Subcutaneous abdominal adipose tissue (tissue), 5 donors: ENCODE data around the gene PARVG.

ENCODE experiments used
- H3K27ac ChIP-seq: one replicate; pipeline ENCODE4 v1.7.0; 2013; ENCODE audit warnings: low read depth, mild to moderate bottlenecking, inconsistent platforms, low read length, moderate library complexity
- H3K27me3 ChIP-seq, 5 donors: one replicate each; pipeline ENCODE4 v1.7.0; 2013; ENCODE audit warnings: low read length in 5 of 5, inconsistent platforms in 1 of 5; ENCODE audit not compliant: control insufficient read depth in 5 of 5, insufficient read depth in 4 of 5
- H3K36me3 ChIP-seq, 5 donors: one replicate each; pipeline ENCODE4 v1.7.0; 2013; ENCODE audit warnings: low read length in 5 of 5; ENCODE audit not compliant: control insufficient read depth in 5 of 5, insufficient read depth in 5 of 5
- H3K4me1 ChIP-seq, 5 donors: one replicate each; pipeline ENCODE4 v1.7.0; 2013; ENCODE audit warnings: low read length in 5 of 5, mild to moderate bottlenecking in 3 of 5, moderate library complexity in 1 of 5; ENCODE audit not compliant: control insufficient read depth in 5 of 5, insufficient read depth in 5 of 5
- H3K4me3 ChIP-seq, 5 donors: one replicate each; pipeline ENCODE4 v1.7.0; 2013; ENCODE audit warnings: low read length in 5 of 5, low read depth in 1 of 5
- H3K9ac ChIP-seq, 5 donors: one replicate each; pipeline ENCODE4 v1.7.0; 2013; ENCODE audit warnings: low read length in 5 of 5, mild to moderate bottlenecking in 4 of 5, moderate library complexity in 3 of 5
- H3K9me3 ChIP-seq, 5 donors: one replicate each; pipeline ENCODE4 v1.7.0; 2013; ENCODE audit warnings: low read length in 5 of 5; ENCODE audit not compliant: control insufficient read depth in 5 of 5
- donor health status: healthy.
- donor health status: healthy.
- donor health status: healthy.
- donor health status: healthy.
- donor health status: healthy.

Gene PARVG

GRCh38 chr22:44191036-44191454, 10.3 kb downstream of the PARVG start:
- no peaks in the 10 kb centered on the region for H3K9me3 ChIP-seq
- no peak overlapping the region for H3K27ac ChIP-seq
- peaks cover 0 to 2% (median 0%) of the 10 kb centered on the region in 5 donors for H3K36me3 ChIP-seq
- peaks cover 3 to 17% (median 9%) of the 10 kb centered on the region in 5 donors for H3K27me3 ChIP-seq
- H3K9ac ChIP-seq: no peak overlapping the region
- H3K4me3 ChIP-seq: no peak overlapping the region
- peaks cover 0 to 2% (median 0%) of the 10 kb centered on the region in 5 donors for H3K4me1 ChIP-seq

DNA sequence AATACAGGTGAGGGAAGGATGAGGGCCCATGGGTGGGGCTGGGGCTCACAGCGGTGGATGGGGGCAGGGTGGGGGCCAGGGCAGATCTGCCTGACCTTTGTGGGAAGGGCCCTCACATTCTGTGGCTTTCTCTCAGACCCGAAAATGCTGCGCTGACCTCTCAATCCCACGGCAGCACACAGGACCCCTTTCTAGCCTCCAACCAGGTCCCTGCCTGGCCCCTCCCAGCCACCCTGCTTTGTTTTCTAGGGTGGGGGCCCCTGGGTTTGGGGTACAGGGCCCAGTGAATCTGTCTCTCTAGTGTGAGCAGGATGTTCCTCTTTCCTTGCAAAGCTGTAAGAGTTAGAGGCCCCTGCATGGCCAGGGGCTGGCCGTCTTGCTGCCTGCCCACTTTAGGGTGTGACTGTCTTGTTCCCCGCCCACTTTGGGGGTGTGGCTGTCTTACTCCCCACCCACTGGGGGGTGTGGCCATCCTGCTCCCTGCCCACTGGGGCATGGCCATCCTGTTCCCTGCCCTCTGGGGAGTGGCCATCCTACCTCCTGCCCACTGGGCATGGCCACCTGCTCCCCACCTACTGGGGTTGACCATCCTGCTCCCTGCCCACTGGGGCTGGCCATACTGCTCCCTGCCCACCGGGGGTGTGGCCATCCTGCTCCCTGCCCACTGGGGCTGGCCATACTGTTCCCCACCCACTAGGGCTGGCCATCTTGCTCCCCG, 11.5 kb downstream of the PARVG start:
- Histone ChIP-seq H3K27ac (no peak overlapping the region), H3K27me3 (peaks cover 5 to 19% (median 12%) of the 10 kb centered on the region in 5 donors), H3K4me3 (no peak overlapping the region), H3K9ac (no peak overlapping the region), H3K9me3 (no peaks in the 10 kb centered on the region), H3K36me3 (peaks cover 0 to 2% (median 0%) of the 10 kb centered on the region in 5 donors), H3K4me1 (peaks cover 0 to 2% (median 0%) of the 10 kb centered on the region in 5 donors)

DNA sequence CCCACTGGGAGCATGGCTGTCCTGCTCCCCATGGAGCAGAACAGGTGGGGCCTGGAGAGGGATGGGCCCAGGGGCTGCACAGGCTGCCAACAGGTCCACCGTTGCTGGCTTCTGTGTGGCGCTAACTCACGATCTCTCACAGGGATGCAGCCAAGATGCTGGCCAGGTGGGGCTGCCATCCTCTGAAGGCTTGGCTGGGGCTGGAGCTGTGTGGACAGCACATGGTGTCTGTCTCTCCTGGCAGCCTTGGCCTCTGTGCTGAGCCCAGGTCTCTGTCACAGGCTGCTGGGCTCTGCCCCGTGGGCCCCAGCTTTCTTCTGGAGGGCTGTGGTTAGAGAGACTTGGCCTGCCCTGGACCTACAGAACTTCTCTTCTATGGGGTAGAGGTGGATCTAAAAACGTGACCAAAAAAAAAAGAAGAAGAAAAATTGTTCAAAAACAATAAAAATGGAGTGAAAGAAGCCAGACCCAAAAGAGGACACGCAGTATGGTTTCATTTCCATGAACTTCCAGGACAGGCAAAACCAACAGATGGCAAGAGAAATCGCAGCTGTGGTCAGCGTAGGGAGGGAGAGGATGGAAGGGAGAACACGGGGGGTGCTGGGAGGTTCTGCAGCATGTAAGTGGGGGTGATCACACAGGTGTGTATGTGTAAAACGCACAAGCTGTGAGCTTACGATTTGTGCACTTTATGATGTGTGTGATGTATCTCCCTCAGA, 12.2 kb downstream of the PARVG start:
- Histone ChIP-seq H3K9me3 (no peaks in the 10 kb centered on the region), H3K36me3 (peaks cover 0 to 2% (median 0%) of the 10 kb centered on the region in 5 donors), H3K4me3 (no peak overlapping the region), H3K27me3 (peaks cover 5 to 20% (median 10%) of the 10 kb centered on the region in 5 donors), H3K9ac (no peak overlapping the region), H3K27ac (no peak overlapping the region), H3K4me1 (peaks cover 0 to 2% (median 0%) of the 10 kb centered on the region in 5 donors)

GRCh38 chr22:44193535-44193891, 12.8 kb downstream of the PARVG start:
- Histone ChIP-seq H3K36me3 (peaks cover 0 to 2% (median 0%) of the 10 kb centered on the region in 5 donors), H3K27me3 (peaks cover 3 to 20% (median 10%) of the 10 kb centered on the region in 5 donors), H3K4me1 (peaks cover 0 to 2% (median 0%) of the 10 kb centered on the region in 5 donors), H3K9ac (no peak overlapping the region), H3K27ac (no peak overlapping the region), H3K4me3 (no peak overlapping the region), H3K9me3 (no peaks in the 10 kb centered on the region)

GRCh38 chr22:44194569-44194968, 13.8 kb downstream of the PARVG start:
- Histone ChIP-seq H3K9ac (no peak overlapping the region), H3K36me3 (peaks cover 0 to 7% (median 0%) of the 10 kb centered on the region in 5 donors), H3K27me3 (peaks cover 3 to 20% (median 17%) of the 10 kb centered on the region in 5 donors), H3K27ac (no peak overlapping the region), H3K4me3 (no peak overlapping the region), H3K4me1 (peaks cover 0 to 2% (median 0%) of the 10 kb centered on the region in 5 donors), H3K9me3 (no peaks in the 10 kb centered on the region)

GRCh38 chr22:44195189-44195871, 14.6 kb downstream of the PARVG start:
- Histone ChIP-seq H3K9ac (no peak overlapping the region), H3K4me1 (peaks cover 0 to 2% (median 0%) of the 10 kb centered on the region in 5 donors), H3K27ac (no peak overlapping the region), H3K36me3 (peaks cover 0 to 7% (median 0%) of the 10 kb centered on the region in 5 donors), H3K9me3 (no peaks in the 10 kb centered on the region), H3K27me3 (peaks cover 5 to 24% (median 17%) of the 10 kb centered on the region in 5 donors), H3K4me3 (no peak overlapping the region)

DNA sequence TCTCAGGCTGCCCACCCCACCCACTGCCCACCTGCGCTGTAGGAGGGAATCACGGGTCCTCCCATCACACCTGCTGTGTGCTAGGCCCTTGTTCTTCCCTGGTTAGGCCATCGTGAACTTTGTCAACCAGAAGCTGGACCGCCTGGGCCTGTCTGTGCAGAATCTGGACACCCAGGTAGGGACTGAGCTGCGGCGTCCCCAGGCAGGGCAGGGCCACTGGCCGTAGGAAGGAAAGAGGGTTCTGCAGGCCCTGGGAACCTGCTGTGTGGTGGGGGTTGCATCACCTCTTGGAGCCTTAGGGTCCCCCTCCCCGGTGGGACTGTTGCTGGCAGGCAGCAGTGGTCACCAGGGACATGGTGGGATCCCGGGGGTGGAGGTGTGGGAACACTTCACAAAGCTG, 15.5 kb downstream of the PARVG start:
- H3K27me3 ChIP-seq: peaks cover 11 to 31% (median 18%) of the 10 kb centered on the region in 5 donors

GRCh38 chr22:44196731-44197131, 16.0 kb downstream of the PARVG start:
- Histone ChIP-seq H3K9ac (no peak overlapping the region), H3K4me3 (no peak overlapping the region), H3K27me3 (peaks cover 15 to 34% (median 22%) of the 10 kb centered on the region in 5 donors), H3K4me1 (peaks cover 0 to 5% (median 0%) of the 10 kb centered on the region in 5 donors), H3K9me3 (no peaks in the 10 kb centered on the region), H3K36me3 (peaks cover 0 to 7% (median 0%) of the 10 kb centered on the region in 5 donors), H3K27ac (no peak overlapping the region)

More for the DNA sequence above, 15.5 kb downstream of the PARVG start:
- no peak overlapping the region for H3K9ac ChIP-seq
- H3K9me3 ChIP-seq: no peaks in the 10 kb centered on the region
- H3K36me3 ChIP-seq: peaks cover 0 to 7% (median 0%) of the 10 kb centered on the region in 5 donors
- H3K4me3 ChIP-seq: no peak overlapping the region
- H3K27ac ChIP-seq: no peak overlapping the region
- H3K4me1 ChIP-seq: peaks cover 0 to 5% (median 0%) of the 10 kb centered on the region in 5 donors

DNA sequence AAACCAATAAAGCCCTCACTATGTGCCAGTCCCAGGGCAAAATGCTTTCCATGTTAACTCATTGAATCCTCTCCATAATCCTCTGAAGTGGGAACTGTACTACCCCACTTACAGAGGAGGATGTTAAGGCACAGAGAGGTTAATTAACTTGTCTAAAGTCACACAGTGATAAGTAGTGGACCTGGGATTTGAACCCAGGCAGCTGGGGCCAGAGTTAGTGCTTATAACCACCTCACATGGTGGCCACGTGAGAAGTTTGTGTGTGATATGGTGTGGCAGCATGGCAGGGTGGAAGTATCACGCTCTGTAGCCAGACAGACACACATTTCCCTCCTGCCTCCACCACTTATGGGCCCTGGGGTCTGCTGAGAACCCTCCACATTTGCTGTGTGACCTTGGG, 16.5 kb downstream of the PARVG start:
- Histone ChIP-seq H3K9me3 (no peaks in the 10 kb centered on the region), H3K27me3 (peaks cover 15 to 39% (median 26%) of the 10 kb centered on the region in 5 donors), H3K4me1 (peaks cover 0 to 5% (median 0%) of the 10 kb centered on the region in 5 donors), H3K27ac (no peak overlapping the region), H3K4me3 (no peak overlapping the region), H3K36me3 (peaks cover 0 to 7% (median 0%) of the 10 kb centered on the region in 5 donors), H3K9ac (no peak overlapping the region)
